GM12875 (cell line): Measurements from ENCODE around the gene CARMIL1.

Source experiments
- H3K4me3 ChIP-seq: one replicate; pipeline ENCODE4 v1.5.1; 2011; ENCODE audit warnings: low read depth, low read length, control low read depth
- CTCF ChIP-seq: IDR thresholded peaks from 2 replicates; pipeline ENCODE4 v1.5.1; 2011; ENCODE audit warnings: low read depth, mild to moderate bottlenecking, control low read depth, inconsistent platforms, low read length, moderate library complexity, borderline replicate concordance; ENCODE audit not compliant: insufficient read depth

CARMIL1 gene

GRCh38 chr6:25596928-25597818, 318.0 kb downstream of the CARMIL1 start:
- no peak overlapping the region for H3K4me3 ChIP-seq
- no peak for TF ChIP-seq CTCF

- H3K4me3 ChIP-seq, result no peak overlapping the region
- no peak for TF ChIP-seq CTCF
Measured at GRCh38 chr6:25599516-25600085, 320.4 kb downstream of the CARMIL1 start.

DNA sequence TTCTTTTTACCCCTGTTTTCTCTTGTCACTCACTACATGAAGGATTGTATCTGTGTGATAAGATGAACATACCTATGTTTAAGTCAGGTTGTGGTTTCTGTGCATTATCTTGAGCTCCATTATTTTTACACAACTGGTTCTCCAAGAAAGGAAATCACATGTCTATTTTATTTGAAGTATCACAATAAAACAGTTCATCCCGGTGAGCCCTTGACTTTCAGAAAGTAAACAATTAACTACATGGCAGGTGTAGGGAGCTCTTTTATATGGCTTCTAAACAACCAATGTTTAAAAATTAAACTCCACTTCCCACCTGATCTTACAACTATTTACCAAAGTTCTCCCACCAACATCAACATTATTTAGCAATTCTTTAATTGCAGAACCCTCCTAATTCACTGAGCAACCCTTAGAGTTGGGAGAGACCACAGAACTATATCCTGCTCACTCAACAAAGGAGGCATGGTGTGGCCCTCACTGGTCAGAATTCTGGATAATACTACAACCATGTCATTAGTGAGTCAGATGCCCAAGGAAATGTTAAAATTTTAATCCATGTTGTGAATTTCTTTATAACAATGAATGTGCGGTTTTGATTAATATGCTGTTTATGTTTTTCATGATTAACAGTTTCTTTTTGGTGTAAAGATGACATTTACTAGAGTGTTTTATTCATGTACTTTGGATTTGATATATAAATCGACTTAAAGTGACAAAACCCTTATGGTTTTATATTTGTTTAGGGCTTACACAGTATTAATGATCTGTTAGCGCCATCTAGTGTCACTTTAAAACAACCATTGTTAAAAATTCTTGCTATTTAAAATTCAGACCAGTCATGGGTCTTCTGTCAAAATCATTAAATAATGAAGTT, 322.9 kb downstream of the CARMIL1 start:
- no peak for TF ChIP-seq CTCF
- H3K4me3 ChIP-seq, result no peak overlapping the region

GRCh38 chr6:25602674-25602982, 323.5 kb downstream of the CARMIL1 start:
- no peak overlapping the region for H3K4me3 ChIP-seq
- TF ChIP-seq CTCF, result no peak

DNA sequence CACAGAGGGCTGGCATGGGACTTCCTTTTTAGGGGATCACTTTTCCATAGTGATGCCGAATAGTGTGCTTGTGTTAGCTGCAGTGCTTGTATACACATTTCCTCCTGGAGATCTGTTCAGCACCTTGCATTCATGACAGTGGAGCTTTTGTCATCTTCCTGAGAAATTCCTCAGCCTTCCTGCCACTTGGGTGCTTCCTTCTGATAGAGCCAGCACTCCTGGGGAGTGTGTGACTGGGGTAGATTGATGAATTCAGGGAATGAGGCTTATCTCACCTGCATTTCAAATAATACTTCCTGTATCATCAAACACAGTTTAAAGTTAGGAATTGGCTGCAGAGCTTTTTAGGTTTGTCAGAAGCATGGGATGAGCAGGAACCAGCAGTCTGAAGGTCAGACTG, 324.1 kb downstream of the CARMIL1 start:
- H3K4me3 ChIP-seq, result no peak overlapping the region
- no peak for TF ChIP-seq CTCF

DNA sequence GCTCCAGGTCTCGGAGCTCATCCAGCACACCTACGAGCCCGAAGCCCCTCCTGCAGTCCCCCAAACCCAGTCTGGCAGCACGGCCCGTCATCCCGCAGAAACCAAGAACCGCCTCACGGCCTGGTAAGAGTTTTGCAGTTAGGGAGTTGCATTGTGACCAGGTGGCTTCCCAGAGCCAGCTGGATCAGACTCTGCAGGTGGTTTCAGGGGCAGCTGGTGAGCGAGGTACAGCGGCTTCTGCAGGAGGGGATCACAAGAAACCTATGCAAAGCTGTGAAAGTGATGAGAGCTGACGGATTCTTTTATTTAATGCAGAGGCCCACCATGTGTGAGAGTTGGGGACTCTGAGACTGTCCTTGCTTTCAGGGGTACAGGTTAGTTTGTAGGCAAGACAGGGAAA, 327.0 kb downstream of the CARMIL1 start:
- no peak for TF ChIP-seq CTCF
- H3K4me3 ChIP-seq, result no peak overlapping the region
